GM18520 (cell line): ENCODE measurements around the gene CABP2.
A peak's percentile ranks its signal among the peaks of the same experiment; 100 is the strongest.
"Not testable (repeated sequence)": the region's sequence is repeated elsewhere in the genome, so short reads cannot be mapped to it uniquely, and the experiment has no call there.

Experiments used
- ATAC-seq: cut with Tn5 transposase; IDR thresholded peaks from one replicate; pipeline ENCODE4 v1.9.1; 2021; ENCODE audit not compliant: unreplicated experiment

CABP2 gene

DNA sequence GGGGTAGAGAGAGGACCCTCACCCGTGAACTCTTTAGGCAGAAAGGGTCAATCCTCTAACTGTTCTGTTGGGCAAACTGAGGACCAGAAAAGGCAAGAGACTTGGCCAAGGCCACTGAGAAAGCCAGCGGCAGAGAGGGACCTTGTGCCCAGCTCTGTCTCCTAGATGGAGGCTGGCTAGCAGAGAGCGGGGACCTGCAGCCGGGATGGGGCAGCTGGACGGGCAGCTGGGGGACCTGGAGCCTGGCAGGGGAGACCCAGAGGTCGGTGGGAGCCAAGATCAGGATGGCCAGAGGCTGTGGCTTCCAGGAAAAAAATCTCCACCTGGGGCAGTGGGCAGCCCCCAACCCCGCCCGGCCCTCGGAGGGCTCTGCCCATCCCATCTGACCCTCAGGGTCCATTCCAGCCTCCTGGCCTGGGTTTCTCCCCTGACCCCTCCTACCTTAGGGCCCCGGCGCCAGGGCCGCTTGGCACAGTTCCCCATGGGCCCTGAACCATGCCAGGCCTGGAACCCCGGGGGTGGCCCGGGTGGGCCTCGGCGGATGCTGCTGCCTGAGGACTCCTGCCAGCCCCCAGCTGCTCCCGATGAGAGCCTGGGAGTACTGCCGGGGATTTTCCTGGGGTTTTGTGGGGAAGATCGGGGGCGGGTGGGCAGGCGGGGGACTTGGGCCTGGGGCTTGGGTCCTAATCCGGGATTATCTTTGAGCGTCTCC lies at the start of gene CABP2:
Gene CABP2 (minus strand): TSS at position 603 of the 712 bp plus-strand sequence. CDS start 120 bp downstream, at position 483.
- ATAC-seq = no peak

DNA sequence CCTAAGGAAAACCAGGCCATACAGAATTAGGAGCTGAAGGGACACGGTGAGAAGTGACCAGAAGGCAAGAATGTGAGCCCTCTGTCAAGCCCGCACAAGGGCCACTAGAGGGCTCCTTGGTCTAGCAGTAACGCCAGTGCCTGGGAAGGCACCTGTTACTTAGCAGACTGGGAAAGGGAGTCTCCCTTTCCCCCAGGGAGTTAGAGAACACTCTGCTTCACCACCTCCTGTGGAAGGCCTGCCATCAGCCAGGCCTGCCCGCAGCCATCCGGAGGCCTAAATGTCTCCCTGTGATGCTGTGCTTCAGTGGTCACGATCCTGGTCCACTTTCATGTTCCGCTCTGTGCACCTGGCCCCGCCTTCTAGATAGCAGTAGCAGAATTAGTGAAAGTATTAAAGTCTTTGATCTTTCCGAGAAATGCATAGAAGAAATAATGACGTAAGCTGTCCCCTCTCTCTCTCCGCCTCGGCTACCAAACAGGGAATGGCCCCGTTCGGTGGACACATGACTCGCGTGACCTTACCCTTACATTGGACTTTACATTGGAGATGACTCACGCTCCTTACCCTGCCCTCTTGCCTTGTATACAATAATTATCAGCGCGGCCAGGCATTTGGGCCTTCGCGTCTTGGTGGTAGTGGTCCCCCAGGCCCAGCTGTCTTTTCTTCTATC lies 49.6 kb upstream of the CABP2 start:
- no peak for ATAC-seq

DNA sequence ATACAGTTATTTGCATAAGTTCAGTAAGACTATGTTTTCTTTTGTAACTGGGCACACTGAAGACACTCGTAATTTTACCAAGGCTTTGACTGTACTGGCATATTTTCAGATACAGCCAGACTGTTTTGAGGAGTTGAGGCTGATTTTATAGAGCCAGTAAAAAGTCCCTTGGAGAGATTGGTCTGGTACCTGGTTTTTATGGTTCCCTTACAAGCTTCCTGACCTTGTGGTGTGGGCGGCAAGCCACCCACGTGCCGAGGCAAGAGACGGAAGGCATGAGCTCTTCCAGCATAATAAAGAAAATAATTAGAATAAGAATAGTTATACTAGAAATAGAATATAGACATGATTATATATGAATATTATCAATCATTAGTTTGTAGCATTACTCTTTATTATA lies 49.1 kb upstream of the CABP2 start:
- no peak for ATAC-seq

DNA sequence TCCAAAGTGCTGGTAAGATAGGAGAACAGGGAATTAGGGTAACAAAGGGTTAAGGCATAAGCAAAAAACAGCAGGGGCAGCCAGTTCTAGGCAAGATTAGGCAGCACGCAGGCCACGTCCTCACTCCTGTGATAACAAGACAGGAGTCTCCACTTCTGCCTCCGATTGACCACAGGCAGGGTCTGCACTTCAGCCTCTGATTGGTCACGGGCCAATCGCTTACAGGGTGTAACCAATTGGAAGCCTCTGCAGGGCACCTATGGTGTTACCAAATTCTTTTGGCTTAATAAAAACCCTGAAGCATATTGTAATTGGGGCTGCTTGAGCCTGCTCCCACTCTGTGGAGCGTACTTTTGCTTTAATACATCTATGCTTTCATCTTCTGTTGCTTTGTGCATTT lies 48.2 kb upstream of the CABP2 start:
- no peak for ATAC-seq

DNA sequence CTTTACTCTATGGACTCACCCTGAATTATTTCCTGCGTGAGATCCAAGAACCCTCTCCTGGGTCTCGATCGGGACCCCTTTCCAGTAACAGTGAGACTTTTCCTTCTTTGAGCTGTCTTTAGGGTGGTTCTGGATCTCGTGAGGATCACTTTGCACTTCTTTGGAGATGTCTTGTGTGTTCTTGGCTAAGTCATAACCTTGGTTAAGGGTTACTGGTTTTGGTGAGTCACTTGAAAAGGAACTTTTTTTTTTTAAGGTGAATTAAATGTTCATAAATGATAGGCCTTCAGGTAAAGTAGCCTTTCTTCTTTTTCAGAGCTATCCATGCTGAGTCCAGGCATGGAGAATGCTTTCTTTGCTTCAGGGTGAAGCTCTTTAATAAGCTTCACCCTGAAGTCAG lies 41.0 kb upstream of the CABP2 start:
- no peak for ATAC-seq

DNA sequence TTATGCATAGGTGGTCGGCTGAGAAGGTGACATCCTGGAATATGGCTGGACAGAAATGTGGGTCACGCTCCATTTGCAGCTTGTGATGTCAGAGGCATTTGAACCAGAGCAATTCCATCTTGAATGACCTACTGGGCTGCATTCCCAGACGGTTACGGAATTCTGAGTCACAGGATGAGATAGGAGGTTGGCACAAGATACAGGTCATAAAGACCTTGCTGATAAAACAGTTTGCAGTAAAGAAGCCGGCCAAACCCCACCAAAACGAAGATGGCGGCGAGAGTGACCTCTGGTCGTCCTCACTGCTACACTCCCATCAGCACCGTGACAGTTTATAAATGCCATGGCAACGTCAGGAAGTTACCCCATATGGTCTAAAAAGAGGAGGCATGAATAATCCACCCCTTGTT lies 40.5 kb upstream of the CABP2 start:
- not testable (repeated sequence) for ATAC-seq

DNA sequence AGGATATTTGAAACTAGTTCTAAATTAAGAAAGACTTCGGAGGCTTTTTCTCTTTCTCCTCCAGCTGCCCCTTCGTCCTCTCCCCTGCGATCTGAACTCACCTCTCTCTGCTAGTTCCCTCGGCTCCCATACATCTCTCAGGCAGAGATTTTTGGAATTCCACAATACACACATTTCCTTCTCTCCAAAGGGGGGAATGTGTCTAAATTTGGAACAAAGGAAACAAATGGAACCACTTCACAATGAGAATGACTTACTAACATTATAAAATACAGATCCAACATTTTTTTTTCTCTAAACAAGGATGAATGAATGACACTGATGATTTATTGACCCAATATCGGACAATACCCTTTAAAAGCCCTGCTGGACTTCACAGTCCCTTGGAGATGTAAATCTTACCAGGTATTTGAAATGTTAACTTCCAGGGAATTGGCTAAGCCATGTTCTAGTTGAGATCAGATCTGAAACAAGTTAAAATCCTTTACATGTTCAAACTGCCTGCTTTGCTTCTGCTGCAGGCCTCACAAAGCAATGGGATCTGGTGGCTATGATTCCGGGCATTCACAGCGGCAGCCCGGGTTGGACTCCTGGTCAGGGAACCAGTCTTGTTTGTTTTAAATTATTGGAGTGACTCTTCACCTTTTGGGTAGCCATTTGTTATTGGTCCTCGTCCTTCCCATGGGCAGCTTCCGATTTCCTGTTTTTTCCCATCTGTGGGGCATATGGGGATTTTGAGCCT lies 39.9 kb upstream of the CABP2 start:
- no peak for ATAC-seq

DNA sequence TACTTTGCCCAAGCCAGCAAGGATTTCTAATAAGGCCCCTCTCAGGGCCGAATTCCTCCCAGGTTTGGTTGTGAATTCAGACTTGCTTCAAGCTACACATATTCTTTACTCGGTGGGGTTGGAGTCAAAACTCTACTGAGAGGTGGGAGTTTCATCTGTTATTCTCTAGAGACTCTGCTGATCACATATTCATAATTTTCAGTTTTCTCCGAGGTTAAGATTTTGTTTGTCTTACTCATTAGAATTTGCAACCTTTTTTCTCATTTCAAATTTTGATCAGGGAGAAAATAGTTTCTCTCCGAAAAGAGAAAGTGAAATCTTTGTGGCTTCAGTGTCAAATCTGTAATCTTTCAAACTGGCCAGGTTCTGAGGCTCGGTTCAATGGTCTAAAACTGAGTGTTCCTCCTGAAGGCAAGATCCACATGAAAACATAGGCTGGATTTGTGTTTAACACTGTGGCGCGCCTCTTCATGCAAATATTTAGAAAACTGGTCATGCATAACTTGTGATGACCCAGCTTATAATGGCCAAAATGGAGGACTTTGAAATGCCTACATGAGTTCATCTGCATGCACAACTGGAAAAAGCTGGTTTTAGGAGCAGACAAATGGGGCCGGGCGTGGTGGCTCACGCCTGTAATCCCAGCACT lies 38.8 kb upstream of the CABP2 start:
- ATAC-seq = peak; percentile 52

DNA sequence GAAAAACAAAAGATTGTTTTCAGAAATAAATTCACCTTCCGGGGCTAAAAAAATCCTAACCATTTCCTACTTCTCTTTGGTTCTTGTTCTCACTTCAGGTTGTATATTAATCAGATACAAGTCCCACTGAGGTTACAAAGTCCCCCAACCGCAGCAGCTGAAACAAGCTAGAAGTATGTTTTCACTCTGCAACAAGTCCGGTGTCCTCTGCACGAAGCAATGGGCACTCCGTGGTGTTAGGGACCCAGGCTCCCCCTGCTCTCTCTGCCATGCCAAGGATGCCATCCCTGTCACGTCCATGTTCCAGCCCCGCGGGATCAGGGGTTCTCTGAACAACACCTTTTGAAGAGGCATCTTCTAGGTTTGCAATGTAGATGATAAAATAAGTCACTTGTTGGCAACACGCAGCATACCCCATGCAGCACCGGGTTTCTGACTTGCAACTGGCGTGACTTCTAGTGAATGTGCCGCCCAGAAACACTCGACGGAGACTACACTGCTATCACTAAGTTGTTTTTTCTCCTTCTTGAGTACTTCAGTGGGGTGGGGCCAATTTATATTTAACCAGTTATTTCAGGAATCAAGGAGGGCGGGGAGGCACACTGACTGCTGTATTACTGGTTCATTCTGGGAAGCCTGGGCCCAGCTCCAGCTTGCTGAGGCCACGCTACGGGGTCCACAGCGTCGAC lies 35.0 kb upstream of the CABP2 start:
- ATAC-seq = no peak

DNA sequence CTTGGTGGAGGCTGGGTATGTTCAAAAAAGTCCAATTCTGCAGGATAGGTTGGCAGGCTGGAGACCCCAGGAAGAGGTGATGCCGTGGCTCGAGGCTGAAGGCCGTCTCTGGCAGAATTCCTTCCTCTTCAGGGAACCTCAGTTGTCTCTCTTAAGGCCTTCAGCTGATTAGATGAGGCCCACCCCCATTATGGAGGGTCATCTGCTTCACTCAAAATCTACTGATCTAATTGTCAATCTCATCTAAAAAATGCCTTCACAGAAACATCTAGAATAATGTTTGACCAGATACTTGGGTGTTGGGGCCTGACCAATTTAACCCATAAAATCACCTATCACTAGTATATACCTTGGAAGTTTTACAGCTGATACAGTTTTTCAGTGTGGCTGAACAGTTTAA lies 33.0 kb upstream of the CABP2 start:
- no peak for ATAC-seq

DNA sequence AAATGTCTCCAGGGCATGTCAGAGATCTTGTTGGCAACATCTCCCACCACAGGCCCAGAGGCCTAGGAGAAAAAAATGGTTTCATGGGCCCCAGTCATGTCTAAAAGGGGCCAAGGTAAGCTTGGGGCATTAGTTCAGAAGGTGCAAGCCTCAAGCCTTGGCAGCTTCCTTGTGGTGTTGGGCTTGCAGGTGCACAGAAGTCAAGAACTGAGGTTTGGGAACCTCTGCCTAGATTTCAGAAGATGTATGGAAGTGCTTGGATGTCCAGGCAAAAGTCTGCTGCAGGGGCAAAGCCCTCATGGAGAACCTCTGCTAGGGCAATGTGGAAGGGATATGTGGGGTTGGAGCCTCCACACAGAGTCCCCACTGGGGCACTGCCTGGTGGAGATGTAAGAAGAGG lies 28.5 kb upstream of the CABP2 start:
- ATAC-seq = not testable (repeated sequence)

DNA sequence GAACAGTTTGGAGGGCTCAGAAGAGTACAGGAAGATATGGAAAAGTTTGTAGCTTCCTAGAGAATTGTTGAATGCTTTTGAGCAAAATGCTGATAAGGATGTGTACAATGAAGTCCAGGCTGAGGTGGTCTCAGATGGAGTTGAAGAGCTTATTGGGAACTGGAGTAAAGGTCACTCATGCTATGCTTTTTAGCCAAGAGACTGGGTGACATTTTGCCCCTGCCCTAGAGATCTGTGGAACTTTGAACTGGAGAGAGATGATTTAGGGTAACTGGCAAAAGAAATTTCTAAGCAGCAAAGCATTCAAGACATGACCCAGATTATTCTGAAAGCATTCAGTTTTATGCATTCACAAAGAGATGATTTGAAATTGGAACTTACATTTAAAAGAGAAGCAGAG lies 27.9 kb upstream of the CABP2 start:
- no peak for ATAC-seq

DNA sequence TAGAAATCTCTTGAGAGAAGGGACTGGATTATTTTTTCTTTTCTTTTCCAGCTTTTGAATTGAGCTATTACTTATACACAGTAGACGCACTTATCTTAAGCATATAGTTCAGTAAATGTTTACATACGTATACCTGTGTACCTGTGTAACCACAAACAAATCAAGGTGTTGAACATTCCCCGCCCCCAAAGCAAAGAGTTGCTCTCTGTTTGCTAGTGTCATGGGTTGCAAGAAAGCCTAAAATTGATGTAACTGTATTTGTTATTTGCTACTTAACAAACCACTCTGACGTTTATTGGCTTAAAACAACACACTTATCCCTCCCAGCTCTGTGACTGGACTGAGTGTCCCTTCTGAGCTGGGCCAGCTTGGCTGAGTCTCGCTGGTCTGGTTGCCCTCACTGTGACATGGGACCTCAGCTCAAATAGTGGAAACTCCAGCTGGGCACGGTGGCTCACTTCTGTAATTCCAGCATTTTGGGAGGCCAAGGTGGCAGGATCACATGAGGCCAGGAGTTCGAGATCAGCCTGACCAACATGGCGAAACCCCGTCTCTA lies 25.4 kb upstream of the CABP2 start:
- ATAC-seq = no peak

DNA sequence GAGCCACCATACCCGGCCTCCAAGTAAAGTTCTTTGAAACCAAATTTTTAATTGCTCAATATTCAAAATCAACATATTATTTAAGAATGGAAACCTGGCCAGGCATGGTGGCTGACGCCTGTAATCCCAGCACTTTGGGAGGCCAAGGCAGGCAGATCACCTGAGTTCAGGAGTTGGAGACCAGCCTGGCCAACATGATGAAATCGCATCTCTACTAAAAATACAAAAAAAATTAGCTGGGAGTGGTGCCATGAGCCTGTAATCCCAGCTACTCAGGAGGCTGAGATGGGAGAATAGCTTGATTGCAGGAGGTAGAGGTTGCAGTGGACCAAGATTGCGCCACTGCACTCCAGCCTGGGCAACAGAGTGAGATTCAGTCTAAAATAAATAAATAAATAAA lies 24.9 kb upstream of the CABP2 start:
- not testable (repeated sequence) for ATAC-seq

DNA sequence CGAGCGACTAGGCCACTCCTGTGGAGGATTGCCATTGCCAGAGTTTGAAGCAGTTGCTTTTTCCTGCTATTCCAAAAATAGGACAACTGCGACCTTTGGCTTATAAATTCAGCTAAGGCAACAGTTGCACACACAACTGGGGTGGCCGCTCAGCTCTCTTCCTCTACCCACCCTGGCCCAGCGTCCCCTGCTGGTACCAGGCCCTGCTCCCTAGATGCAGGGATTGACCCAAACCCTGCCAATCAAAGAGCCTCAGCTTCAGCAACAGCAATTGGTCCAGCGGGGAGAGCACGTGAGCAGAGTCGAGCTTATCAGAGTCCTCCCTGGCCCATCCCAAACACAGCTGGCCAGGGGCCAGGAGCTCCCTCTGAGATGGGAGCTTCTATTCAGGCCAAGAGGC lies 22.0 kb upstream of the CABP2 start:
- ATAC-seq = no peak

DNA sequence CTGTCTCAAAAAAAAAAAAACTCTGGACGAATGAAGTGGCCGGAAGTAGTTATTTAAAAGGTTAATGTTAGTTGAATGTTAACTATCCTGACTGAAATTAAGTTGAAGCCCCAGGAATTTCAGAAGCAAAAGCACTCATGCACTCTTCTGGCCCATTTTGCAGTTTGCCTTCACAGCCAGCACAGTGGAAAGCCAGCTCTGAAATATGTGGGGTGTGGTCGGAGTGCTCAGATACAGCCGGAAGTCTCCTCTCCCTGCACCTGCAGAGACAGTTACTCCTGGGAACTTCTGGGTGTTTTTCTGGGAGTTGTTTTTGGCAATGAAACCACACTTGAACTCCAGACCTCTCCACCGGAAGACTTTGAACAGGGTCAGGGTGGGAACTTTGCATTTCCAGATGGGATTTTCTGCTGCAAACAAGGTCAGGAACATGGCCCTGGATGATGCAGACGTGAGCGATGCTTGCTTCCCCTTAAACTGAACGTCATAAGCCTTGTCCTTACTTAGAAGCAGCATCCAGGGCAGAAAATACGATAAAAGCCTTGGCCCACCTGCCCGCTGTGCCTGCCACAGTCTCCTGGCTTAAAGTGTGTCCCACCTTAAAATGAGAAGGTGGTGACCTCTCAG lies 21.5 kb upstream of the CABP2 start:
- no peak for ATAC-seq

DNA sequence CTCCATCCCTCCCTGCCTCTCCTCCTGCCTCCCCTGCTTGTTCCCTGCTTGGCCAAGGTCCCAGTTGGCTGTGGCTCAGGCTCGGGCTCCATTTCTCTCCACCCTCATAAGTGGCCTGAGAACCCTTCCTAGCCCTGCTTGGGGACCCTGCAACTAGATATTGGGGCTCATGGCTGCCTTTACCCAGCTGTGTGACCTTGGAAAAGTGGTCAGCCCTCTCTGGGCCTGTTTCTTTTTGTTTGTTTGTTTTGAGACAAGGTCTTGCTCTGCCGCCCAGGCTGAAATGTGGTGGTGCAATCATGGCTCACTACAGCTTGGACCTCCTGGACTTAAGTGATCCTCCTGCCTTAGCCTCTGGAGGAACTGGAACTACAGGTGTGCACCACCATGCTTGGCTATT lies 20.3 kb upstream of the CABP2 start:
- ATAC-seq = no peak

DNA sequence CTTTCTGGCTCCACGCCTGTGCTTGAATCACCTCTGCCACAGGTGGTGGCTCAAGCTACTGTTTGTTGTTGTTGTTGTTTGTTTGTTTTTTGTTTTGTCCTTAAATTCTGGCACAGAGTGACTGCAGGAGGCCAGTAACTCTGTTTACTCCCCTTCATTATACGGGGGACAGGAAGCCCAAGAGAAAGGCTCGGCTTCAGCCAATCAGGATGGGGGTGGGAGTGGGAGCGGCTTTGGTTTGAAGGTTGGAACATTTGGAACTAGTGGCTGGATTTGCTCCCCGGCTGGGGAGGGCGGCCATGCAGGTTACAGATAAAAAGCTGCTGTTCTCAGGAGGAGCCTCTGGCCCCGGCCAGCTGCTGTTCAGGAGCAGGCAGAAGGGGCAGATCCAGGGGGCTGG lies 19.7 kb upstream of the CABP2 start:
- ATAC-seq = no peak

DNA sequence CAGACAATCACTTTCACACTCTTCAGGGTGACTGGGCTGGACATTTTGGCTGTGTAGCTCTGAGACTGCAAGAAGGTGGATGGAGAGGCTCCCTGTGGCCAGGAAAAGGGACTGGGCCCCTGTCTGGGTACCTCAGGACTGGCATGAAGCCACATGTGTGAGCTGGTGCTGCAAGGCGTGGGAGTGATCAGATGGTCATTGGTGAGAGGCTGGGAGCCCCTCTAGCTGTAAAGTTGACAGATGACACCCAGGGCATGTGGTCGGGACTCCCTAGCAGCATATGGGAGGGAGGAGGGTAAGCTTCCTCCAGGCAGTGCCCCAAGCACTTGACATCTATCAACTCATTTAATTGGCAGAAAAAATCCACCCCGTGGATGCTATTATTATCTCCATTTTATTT lies 18.9 kb upstream of the CABP2 start:
- ATAC-seq = no peak

DNA sequence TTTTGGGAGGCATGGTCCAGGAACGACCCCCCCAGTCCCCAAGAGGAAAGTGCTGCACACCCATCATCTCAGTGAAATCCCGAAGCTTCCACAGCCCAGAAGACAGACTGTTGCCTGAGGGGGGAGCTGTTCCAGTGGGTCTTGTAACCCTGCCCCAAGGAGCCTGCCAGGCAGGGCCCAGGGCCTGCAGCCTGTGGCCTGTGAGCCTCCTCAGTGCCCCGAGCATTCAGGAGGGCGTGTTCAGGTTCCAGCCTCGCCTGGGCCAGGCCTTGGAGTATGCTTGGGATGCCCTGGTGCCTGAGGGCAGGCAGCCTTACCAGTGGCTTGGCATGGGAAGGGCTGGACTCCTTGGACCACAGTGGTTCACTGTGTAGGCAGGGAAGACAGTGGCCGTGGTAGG lies 18.0 kb upstream of the CABP2 start:
- no peak for ATAC-seq
